ENCODE measurements around the gene NMB.
A peak's percentile ranks its signal among the peaks of the same experiment; 100 is the strongest.
"Not testable (repeated sequence)": the region's sequence is repeated elsewhere in the genome, so short reads cannot be mapped to it uniquely, and the experiment has no call there.

Gene NMB

GRCh38 chr15:84654689-84655453, 3.1 kb downstream of the NMB start:
- DNase-seq = peak; percentile 83

GRCh38 chr15:84653910-84654688, 3.9 kb downstream of the NMB start, which contains the start of gene WDR73:
TSS of gene WDR73 (minus strand) at chr15:84654283. CDS start at chr15:84654274, 9 bp downstream.
- DNase-seq = peak; percentile 99

- DNase-seq = no peak
Observed at GRCh38 chr15:84653584-84653909, 4.5 kb downstream of the NMB start.

GRCh38 chr15:84649706-84650105, 8.3 kb downstream of the NMB start:
- DNase-seq = no peak

- DNase-seq = no peak
Observed at GRCh38 chr15:84648539-84648938, 9.5 kb downstream of the NMB start.

- DNase-seq = no peak
Observed at GRCh38 chr15:84647726-84648125, 10.3 kb downstream of the NMB start.

GRCh38 chr15:84645997-84646396, 12.0 kb downstream of the NMB start:
- DNase-seq = no peak

GRCh38 chr15:84645496-84645895, 12.5 kb downstream of the NMB start:
- DNase-seq = no peak

GRCh38 chr15:84643838-84644237, 14.2 kb downstream of the NMB start:
- no peak for DNase-seq

- DNase-seq = not testable (repeated sequence)
Observed at GRCh38 chr15:84642640-84643039, 15.4 kb downstream of the NMB start.

- not testable (repeated sequence) for DNase-seq
Observed at GRCh38 chr15:84641871-84642270, 16.1 kb downstream of the NMB start.

GRCh38 chr15:84638103-84638502, 19.9 kb downstream of the NMB start:
- no peak for DNase-seq

GRCh38 chr15:84634228-84634837, 23.7 kb downstream of the NMB start:
- no peak for DNase-seq

- DNase-seq = peak; percentile 79
Observed at GRCh38 chr15:84633311-84634227, 24.4 kb downstream of the NMB start.

- DNase-seq = no peak
Observed at GRCh38 chr15:84631706-84632272, 26.2 kb downstream of the NMB start.

GRCh38 chr15:84629033-84629432, 29.0 kb downstream of the NMB start:
- DNase-seq = no peak

GRCh38 chr15:84625123-84625522, 32.9 kb downstream of the NMB start:
- DNase-seq = no peak

- DNase-seq = no peak
Observed at GRCh38 chr15:84624359-84624758, 33.6 kb downstream of the NMB start.

- no peak for DNase-seq
Observed at GRCh38 chr15:84621358-84621979, 36.5 kb downstream of the NMB start.

GRCh38 chr15:84620626-84621025, 37.4 kb downstream of the NMB start:
- no peak for DNase-seq

- no peak for DNase-seq
Observed at GRCh38 chr15:84616235-84616634, 41.8 kb downstream of the NMB start.

GRCh38 chr15:84611631-84612030, 46.4 kb downstream of the NMB start:
- no peak for DNase-seq

Data from stimulated activated CD8-positive, alpha-beta memory T cell treated with anti-CD3 and anti-CD28 coated beads, Interleukin-4, amount 100 ng/mL, for 48 hours (primary cell).